Cardiac muscle cell (in vitro differentiated cells and primary cell): ENCODE results near the gene NXN. TPM values are rescaled to one million over a fixed set of nuclear protein-coding genes. Genes with fewer than 3 reads are reported as not detected.

Experiments used
- DNase-seq, 2 donors: peaks; one replicate each; pipeline versions ENCODE4 v3.0.0 to v3.0.0-alpha.2; 2010 to 2017; ENCODE audit warnings: low read depth in 1 of 2, low spot score in 1 of 2
- H3K27ac ChIP-seq: fragments of 200-600 bp; sonication (generic); 2 replicates; pipeline ENCODE4 v1.5.1; 2016
- H3K27me3 ChIP-seq: fragments of 200-600 bp; sonication (generic); 2 replicates; pipeline ENCODE4 v1.6.0; 2016; ENCODE audit warnings: control low read depth
- H3K36me3 ChIP-seq: fragments of 200-600 bp; sonication (generic); 2 replicates; pipeline ENCODE4 v1.5.1; 2016; ENCODE audit warnings: control low read depth
- H3K4me1 ChIP-seq: fragments of 200-600 bp; sonication (generic); 2 replicates; pipeline ENCODE4 v1.8.1; 2017; ENCODE audit warnings: low read depth, mild to moderate bottlenecking, mixed run types
- H3K4me3 ChIP-seq: fragments of 200-600 bp; sonication (generic); 2 replicates; pipeline ENCODE4 v1.5.1; 2016; ENCODE audit warnings: mild to moderate bottlenecking
- H3K9me3 ChIP-seq: fragments of 200-600 bp; sonication (generic); 2 replicates; pipeline ENCODE4 v1.5.1; 2017; ENCODE audit warnings: low read depth, mild to moderate bottlenecking, control low read depth
- polyA plus RNA-seq: library from polyadenylated mRNA; unstranded; fragments of >200 nt; fragmentation: Nextera tagmentation; extraction: Ambion mirVana; gene quantifications from 2 replicates; pipeline ENCODE4 v1.2.1, GENCODE V29; 2016
- total RNA-seq: library from RNA; depleted of rRNA; stranded (reverse); fragments of >200 nt; gene quantifications from 2 replicates; pipeline ENCODE4 v1.2.3, GENCODE V29; 2016
- TF ChIP-seq, protein P1 (sequence below): IDR thresholded peaks from 2 replicates; pipeline ENCODE4 v1.5.1; 2012; ENCODE audit warnings: low read depth, mild to moderate bottlenecking, low read length

The NXN gene
- total and polyA plus RNA-seq, 2 experiments from 2014 or later = 120 to 122 TPM

DNA sequence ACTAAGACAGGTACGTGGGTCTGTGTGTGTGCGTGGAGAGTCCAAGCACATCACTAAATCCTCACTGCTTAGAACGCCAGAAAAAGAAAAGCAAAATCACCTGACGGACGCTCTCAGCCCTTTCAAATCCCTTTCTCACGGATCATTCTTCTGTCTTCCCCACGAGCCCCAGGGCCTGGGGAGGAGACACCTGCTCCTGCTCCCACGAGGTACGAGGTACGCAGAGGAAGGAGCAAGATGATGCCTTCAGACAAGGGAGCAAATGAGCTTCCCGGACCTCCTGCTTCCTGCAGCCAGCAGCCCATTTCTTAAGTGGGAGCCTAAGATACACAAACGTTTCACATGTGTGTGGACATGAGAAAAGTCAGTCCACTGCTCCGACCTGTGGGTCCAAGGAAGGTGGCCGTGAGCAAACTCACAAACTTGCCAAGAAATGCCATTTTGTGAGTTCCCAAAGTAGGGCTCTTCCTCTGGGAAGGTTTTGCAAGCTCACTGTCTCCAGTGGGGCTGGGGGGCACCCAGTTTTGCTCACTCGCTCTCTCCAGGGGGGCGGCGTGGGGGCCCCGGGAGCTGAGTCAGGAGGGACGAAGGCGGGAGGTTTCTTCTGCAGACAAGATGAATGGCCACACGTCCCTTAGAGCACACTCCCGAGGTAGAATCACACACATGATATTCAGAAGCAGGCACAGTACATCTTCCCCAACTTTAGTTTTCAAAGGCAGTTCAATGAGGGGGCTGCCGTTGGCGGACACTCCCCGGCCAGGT lies 129.3 kb downstream of the NXN start:
- Histone ChIP-seq H3K36me3 (no peaks in the 10 kb centered on the region), H3K4me1 (peaks cover 35% of the 10 kb centered on the region), H3K9me3 (no peaks in the 10 kb centered on the region), H3K27ac (peak overlapping the region; percentile 61), H3K27me3 (no peaks in the 10 kb centered on the region), H3K4me3 (no peak overlapping the region)
- TF ChIP-seq, protein P1, sequence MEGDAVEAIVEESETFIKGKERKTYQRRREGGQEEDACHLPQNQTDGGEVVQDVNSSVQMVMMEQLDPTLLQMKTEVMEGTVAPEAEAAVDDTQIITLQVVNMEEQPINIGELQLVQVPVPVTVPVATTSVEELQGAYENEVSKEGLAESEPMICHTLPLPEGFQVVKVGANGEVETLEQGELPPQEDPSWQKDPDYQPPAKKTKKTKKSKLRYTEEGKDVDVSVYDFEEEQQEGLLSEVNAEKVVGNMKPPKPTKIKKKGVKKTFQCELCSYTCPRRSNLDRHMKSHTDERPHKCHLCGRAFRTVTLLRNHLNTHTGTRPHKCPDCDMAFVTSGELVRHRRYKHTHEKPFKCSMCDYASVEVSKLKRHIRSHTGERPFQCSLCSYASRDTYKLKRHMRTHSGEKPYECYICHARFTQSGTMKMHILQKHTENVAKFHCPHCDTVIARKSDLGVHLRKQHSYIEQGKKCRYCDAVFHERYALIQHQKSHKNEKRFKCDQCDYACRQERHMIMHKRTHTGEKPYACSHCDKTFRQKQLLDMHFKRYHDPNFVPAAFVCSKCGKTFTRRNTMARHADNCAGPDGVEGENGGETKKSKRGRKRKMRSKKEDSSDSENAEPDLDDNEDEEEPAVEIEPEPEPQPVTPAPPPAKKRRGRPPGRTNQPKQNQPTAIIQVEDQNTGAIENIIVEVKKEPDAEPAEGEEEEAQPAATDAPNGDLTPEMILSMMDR = no peak
- no peak for DNase-seq

DNA sequence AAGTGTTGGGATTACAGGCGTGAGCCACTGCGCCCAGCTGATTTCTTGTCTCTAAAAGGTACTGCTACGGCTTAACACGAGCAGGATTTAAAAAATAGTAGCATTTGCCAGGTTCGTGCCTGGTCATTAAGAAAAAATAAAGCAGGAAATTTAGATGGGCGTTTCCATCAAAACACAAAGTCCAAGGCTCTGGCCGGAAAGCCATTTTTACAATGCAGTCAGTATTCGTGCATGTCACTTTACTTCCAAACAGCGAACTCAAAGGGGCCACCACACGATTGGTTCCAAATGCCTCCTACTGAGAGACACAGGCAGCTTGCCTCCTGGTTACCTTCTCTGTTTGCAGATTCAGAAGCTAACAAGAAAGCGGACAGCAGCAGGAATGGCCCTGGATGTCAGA lies 131.2 kb downstream of the NXN start:
- no peaks in the 10 kb centered on the region for H3K9me3 ChIP-seq
- peaks cover 35% of the 10 kb centered on the region for H3K4me1 ChIP-seq
- H3K27me3 ChIP-seq = no peaks in the 10 kb centered on the region
- TF ChIP-seq, protein P1 = no peak
- no peak for DNase-seq
- no peak overlapping the region for H3K4me3 ChIP-seq
- no peaks in the 10 kb centered on the region for H3K36me3 ChIP-seq
- peak overlapping the region; percentile 23 for H3K27ac ChIP-seq

DNA sequence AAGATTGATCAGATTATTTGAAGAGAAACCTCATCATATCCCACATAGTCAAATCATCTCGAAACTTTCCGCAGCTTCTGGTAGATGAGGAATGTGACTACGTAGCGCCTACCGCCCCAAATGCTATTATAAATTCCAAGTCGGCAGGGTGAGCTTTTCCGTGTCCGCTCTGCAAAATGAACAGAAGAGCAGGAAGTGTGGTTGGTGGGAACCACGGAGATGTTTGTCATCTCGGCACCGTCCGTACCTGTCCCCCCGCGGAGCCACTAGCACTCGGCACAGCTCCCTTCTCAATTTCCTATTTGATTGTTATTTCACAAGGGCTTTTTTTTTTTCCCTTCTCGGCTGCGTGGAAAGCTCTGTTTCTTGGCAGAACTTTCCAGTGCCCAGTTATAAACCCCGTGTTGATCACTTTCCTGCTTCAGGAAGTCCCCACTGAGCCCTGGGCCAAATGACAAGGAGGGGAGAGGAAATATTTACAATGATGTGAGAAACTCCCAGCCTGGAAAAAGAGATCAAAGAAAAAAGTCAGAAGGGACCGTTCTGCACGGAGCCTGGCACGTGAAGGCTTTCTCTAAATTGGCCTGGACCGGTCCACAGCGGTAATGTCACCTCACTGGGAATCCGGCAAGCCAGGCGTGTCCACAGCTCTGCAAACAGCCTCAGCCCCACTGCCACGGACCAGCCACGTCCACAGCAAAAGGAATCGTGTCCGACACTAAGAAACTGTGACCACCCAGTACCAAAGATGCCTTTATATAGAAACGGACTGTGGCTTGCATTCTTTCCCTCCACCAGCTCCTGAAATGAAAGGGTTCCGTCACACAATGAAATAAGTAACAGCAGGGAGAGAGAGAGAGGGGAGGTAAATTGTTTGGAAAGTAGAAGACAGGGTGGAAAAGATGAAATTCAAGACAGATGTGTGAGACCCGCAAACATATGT lies 132.4 kb downstream of the NXN start:
- peak overlapping the region; percentile 64 for H3K27ac ChIP-seq
- no peak overlapping the region for H3K4me3 ChIP-seq
- peaks cover 35% of the 10 kb centered on the region for H3K4me1 ChIP-seq
- no peaks in the 10 kb centered on the region for H3K9me3 ChIP-seq
- no peaks in the 10 kb centered on the region for H3K27me3 ChIP-seq
- TF ChIP-seq, protein P1 = no peak
- no peak for DNase-seq
- no peaks in the 10 kb centered on the region for H3K36me3 ChIP-seq

DNA sequence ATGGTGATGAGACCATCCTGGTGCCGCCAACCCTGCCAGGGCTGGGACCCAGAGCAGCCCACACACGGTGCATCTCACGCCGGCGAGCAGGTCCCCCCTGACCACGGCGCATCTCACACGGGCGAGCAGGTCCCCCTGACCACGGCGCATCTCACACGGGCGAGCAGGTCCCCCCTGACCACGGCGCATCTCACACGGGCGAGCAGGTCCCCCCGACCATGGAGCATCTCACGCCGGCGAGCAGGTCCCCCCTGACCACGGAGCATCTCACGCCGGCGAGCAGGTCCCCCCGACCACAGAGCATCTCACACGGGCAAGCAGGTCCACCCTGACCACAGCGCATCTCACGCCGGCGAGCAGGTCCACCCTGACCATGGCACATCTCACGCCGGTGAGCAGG lies 138.3 kb downstream of the NXN start:
- no peak overlapping the region for H3K27ac ChIP-seq
- no peaks in the 10 kb centered on the region for H3K36me3 ChIP-seq
- DNase-seq = no peak
- H3K4me1 ChIP-seq = peaks cover 4% of the 10 kb centered on the region
- H3K9me3 ChIP-seq = no peaks in the 10 kb centered on the region
- no peak overlapping the region for H3K4me3 ChIP-seq
- no peaks in the 10 kb centered on the region for H3K27me3 ChIP-seq
- TF ChIP-seq, protein P1 = no peak

DNA sequence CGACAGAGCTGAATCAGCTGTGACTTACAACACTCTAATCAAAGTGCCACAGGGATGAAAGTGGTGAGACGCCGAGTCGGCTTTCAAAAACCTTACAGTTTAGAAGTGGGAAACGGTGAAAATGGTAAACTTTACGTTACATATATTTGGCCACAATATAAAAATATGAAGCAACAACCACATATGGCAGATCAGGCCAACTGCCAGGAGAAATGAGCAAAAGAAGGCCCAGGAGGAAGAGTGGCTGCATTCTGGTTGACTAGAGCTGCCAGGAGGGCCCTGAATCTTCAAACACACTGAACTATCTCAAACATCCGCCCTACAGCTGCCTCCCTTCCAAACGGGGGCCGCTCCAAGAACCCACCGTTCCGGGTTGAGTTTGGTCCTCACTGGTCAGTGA lies 141.1 kb downstream of the NXN start:
- TF ChIP-seq, protein P1 = no peak
- no peaks in the 10 kb centered on the region for H3K27me3 ChIP-seq
- DNase-seq = no peak
- no peak overlapping the region for H3K27ac ChIP-seq
- H3K9me3 ChIP-seq = no peaks in the 10 kb centered on the region
- H3K4me1 ChIP-seq = no peaks in the 10 kb centered on the region
- H3K4me3 ChIP-seq = no peak overlapping the region
- no peaks in the 10 kb centered on the region for H3K36me3 ChIP-seq
